G401 (cell line): ENCODE measurements around the gene PCBP3. TPM values are rescaled to one million over a fixed set of nuclear protein-coding genes. Genes with fewer than 3 reads are reported as not detected.

Experiments
- DNase-seq: peaks from one replicate; pipeline ENCODE4 v3.0.0-alpha.2; 2015; ENCODE audit warnings: low spot score
- in situ Hi-C: cut with HindIII; loops from 2 replicates; pipeline ENCODE4 v1.10.0; 2016; ENCODE audit warnings: low sequenced_read_pairs, mixed read lengths
- total RNA-seq: library from RNA; depleted of rRNA; stranded (reverse); fragments of >200 nt; shearing (Covaris generic); gene quantifications from 2 replicates; pipeline ENCODE4 v1.2.3, GENCODE V29; 2014

Gene PCBP3
- total RNA-seq, 1 experiment from 2014 or later = 1.7 TPM

DNA sequence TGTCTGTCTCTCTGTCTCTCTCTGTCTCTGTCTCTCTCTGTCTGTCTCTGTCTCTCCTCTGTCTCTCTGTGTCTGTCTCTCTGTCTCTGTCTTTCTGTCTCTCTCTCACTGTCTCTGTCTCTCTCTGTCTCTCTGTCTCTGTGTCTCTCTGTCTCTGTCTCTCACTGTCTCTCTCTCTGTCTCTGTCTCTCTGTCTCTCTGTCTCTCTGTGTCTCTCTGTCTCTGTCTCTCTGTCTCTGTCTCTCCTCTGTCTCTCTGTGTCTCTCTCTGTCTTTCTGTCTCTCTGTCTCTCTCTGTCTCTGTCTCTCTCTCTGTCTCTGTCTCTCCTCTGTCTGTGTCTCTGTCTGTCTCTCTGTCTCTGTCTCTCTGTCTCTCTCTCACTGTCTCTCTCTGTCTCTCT, 337.2 kb downstream of the PCBP3 start:
- no peak for DNase-seq
- in situ Hi-C loops = no loop called here

DNA sequence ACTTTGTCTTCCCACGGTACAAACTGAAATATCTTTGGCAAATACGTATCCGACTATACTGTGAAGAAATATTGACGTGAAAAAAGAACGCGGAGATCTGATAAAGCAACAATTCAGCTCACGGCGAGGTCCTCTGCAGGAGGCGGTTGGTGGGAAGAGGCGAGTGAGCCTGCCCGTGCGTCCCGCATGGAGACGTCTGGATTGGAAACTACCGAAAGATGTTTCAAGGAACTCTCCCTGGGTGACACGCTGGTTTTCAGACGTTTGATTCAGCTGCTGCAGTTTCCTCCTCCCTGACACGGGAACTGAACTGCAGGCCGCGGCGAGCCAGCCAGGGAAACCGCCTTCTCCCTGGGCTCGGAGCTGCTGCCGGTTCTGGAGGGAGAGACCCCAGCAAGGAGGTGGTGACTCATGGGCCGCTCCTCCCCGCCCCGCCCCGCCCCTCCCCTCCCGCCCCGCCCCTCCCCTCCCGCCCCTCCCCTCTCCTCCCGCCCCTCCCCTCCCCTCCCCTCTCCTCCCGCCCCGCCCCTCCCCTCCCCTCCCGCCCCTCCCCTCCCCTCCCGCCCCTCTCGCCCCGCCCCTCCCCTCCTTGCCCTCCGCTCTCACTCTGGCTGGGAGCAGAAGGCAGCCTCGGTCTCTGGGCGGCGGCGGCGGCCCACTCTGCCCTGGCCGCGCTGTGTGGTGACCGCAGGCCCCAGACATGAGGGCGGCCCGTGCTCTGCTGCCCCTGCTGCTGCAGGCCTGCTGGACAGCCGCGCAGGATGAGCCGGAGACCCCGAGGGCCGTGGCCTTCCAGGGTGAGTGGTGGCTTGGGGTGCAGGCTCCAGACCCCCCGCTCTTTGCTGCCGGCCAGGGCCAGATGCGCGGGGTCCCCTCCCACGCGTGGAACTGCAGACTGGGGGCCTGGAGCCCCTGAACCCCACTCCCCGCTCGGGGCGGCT, 337.9 kb downstream of the PCBP3 start, which contains the start of gene COL6A1:
TSS of gene COL6A1 (plus strand) at position 620 of the 941 bp plus-strand sequence. CDS start at position 701, 81 bp downstream.
- peak; percentile 80 for DNase-seq
- in situ Hi-C loops = no loop called here

DNA sequence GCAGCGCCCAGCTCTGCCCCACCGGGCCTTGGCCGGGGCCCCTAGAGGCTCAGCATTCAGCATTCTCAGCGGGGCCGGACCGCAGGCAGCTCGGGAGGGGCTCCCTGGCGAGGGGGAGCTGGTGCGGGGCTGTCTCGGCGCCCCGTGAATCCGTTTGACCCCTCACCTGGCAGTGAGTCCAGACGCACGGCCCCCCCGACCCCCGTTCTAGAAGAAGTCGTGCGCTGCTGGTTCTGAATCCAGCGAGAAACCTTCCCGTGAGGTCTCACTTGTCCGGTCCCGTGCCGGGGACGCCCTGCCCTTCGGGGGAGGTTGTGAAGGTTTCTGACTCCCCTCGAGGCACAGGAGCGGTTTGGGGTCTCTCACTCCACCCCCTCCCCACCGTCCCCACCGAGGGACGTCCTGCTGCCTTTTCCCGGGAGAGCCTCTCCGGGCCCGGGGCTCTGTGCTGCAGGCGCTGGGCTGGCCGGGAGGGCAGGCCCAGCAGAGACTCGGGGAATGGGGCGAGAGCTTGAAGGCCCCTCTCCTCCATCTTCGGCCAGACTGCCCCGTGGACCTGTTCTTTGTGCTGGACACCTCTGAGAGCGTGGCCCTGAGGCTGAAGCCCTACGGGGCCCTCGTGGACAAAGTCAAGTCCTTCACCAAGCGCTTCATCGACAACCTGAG, 338.7 kb downstream of the PCBP3 start:
- in situ Hi-C loops = no loop called here
- DNase-seq = peak; percentile 37

DNA sequence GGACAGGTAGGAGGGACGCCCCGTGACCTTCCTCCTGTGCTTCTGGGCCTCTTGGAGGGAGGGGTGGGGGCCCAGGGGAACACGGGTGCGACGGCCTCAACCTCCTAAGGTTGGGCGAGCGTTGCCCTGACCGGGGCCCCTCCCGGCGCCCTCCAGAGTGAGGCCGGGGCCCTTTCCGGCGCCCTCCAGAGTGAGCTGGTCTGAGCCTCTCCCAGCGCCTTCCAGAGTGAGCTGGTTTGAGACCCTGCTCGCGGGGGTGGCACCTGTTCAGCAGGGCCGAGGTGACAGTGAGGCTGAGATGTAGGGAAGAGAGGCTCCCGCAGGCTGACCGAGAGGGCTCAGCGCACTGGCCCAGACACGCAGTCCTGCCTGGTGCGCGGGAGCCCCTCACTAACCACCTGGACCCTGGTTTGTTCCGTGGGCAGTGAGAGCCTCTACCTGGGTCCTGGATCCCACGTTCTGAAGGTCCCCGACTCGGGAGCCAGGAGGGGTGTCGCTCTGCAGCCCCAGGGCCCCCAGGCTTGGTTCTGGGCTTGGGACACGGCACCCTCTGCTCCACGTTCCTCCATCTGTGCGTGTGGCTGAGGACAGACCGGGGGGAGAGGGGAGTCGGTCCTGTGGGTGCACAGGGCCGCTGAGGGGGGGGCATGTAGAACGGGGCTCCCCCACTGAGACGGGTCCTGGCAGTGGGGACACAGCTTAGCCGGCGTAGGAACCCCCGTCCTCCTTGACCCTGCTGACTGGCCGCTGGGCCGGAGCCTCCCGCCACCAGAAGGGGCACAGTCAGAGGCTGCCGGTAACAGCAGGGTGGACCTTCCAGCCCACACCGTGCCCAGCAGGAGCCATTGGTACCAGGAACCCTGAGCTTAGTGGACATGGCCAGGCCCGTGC, 339.5 kb downstream of the PCBP3 start:
- peak; percentile 20 for DNase-seq

DNA sequence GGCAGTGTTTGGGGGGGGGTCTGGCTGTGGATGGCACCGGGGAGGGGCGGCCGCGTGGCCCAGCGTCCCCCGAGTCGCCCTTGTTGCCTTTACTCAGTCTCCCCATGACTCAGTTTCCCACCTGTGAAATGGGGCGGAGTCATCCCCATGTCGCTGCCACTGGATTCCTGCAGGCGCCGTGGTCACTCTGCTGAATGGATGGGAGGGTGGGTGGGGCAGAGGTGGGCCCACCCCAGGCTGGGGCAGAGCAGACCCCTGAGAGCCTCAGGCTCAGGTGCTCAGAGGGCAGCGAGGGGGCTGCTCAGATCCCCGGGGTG, 340.1 kb downstream of the PCBP3 start:
- no peak for DNase-seq
- in situ Hi-C loops = no loop called here

More for the DNA sequence above, 339.5 kb downstream of the PCBP3 start:
- in situ Hi-C loops = no loop called here

DNA sequence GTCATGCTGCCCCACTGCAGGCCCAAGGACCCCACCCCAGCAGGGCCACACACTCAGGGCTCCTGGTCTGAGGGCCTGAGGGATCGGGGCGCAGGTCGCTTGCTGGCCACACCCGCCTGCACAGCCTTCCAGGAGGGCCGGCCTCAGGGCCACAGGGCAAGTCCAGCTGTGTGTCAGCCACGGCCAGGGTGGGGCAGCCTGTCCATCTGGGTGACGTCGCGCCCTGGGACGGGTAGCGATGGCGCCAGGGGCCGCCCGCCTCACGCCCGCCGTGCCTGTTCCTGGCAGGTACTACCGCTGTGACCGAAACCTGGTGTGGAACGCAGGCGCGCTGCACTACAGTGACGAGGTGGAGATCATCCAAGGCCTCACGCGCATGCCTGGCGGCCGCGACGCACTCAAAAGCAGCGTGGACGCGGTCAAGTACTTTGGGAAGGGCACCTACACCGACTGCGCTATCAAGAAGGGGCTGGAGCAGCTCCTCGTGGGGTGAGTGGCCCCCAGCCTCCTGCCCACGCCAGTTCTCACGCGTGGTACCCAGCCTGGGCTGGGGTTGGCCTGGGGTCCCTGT, 340.5 kb downstream of the PCBP3 start:
- no peak for DNase-seq

DNA sequence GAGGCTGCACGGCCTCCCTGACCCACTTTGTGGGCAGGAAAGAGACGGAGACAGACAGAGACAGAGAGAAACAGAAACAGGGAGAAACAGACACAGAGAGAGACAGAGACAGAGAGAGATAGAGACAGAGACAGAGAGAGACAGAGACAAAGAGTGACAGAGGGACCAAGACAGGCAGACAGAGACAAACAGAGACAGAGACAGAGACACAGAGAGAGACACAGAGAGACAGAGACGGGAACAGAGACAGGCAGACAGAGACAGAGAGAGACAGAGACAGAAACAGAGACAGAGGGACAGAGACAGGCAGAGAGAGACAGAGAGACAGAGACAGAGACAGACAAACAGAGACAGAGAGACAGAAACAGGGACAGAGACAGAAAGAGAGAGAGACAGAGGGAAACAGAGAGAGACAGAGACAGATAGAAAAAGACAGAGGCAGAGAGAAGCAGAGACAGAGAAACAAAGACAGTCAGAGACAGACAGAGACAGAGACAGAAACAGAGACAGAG, 341.1 kb downstream of the PCBP3 start:
- DNase-seq = no peak
- in situ Hi-C loops = no loop called here

More for the DNA sequence above, 340.5 kb downstream of the PCBP3 start:
- in situ Hi-C loops = no loop called here

DNA sequence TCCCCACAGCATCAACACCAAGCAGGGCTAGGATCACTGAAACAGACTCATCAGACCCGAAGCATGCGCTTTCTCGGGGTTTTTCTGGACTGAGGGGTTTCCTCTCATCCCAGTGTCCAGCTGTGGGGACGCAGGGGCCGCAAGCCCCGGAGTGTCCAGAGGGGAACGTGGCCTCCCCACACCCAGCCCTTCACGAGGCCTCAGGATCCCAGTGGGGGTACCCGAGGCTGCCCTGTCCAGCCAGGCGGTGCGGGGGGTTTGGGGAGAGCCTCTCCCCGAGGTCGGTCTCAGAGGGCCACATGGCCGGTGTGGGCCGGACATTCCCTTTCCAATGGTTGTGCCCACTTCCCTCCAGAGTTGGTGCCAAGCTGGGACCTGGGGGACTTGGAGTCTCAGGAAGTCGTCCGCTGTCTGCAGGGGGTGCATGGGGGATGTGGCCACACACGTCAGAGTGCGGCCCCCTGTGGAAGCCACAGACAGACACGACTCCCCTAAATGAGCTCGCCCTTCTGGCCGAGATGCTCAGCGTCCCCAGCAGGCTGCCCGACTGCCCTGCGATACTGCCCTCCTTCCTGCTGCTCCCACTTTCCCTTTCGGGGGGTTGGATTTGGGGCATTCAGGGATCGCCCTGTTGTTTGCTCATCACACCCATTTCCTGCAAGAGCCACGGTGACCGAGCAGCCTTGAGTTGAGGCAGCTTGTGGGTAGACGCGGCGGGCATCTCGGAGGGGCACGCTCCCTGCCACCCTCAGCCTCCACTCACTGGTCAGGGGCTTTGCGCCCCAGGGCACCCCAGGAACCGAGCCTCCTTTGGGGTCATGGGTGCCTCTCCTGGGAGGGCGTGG, 342.2 kb downstream of the PCBP3 start:
- in situ Hi-C loops = no loop called here
- no peak for DNase-seq

DNA sequence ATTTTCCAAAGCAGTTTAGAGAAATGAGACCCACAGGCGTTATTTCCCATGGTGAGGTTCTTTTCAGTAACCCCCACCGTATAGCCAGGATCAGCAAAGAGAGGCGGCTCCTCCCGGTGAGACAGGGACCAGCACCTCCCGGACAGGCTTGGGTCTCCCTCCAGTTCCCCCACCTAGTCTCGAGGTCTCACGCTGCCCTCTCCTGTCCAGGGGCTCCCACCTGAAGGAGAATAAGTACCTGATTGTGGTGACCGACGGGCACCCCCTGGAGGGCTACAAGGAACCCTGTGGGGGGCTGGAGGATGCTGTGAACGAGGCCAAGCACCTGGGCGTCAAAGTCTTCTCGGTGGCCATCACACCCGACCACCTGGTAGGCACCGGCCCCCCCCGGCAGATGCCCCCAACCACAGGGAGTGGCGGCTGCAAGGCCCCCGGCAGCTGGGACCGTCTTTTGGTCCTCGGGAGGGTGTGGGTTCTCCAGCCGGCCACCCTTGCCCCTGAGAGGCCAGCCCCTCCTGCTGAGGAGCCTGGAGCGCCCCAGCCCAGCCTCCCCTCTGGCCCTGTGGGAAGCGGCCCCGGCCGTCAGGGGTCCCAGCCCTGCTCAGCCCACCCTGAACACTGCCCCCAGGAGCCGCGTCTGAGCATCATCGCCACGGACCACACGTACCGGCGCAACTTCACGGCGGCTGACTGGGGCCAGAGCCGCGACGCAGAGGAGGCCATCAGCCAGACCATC, 343.0 kb downstream of the PCBP3 start:
- DNase-seq = no peak
- in situ Hi-C loops = no loop called here

DNA sequence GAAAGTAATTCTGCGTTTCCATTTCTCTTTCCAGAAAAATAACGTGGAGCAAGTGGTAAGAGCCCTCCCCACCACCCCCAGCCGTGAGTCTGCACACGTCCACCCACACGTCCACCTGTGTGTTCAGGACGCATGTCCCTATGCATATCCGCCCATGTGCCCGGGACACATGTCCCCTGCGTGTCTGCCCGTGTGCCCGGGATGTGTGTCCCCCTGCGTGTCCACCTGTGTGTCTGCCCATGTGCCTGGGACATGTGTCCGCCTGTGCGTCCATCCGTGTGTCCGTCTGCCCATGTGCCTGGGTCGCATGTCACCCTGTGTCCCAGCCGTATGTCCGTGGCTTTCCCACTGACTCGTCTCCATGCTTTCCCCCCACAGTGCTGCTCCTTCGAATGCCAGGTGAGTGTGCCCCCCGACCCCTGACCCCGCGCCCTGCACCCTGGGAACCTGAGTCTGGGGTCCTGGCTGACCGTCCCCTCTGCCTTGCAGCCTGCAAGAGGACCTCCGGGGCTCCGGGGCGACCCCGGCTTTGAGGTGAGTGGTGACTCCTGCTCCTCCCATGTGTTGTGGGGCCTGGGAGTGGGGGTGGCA, 343.7 kb downstream of the PCBP3 start:
- no peak for DNase-seq
- in situ Hi-C loops = no loop called here

DNA sequence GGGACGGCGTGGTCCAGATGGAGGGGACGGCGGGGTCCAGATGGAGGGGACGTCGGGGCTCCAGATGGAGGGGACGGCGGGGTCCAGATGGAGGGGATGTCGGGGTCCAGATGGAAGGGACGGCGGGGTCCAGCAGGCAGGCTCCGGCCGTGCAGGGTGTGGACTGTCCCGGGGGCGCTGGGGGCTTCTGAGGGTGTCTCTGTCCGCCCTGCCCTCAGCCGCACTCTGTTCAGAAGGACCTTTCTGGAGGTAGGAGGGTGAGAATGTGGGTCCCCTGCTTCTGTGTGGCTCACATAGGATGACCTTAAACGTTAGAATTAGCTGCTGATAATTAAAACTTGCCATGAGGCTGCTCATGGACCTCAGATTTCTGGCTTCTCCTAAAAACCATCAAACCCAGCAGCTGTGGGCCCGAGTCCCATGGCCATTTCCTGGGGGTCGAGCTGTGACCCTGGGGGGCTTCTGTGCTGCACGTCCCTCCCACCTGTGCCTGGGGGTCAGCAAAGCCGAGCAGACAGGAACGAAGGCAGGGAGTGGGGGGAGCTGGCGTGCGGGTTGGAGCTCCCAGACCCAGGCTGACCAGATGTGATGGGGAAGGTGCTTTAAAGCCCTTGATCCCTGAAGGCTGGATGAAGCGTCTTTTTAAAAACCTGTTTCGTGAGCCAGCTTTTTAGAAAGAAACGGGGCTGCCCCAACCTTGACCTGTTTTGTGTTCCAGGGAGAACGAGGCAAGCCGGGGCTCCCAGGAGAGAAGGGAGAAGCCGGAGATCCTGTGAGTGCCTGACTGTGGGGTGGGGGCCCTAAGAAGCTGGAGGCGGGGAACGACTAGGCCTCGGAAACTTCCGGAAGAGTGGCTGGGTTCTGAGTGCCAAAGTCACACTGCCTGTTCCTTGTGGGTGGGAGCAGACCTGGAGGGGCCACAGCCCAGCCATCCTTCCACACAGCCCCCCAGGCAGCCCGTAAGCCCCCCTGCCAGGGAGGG, 345.1 kb downstream of the PCBP3 start:
- DNase-seq = no peak
- in situ Hi-C loops = no loop called here

DNA sequence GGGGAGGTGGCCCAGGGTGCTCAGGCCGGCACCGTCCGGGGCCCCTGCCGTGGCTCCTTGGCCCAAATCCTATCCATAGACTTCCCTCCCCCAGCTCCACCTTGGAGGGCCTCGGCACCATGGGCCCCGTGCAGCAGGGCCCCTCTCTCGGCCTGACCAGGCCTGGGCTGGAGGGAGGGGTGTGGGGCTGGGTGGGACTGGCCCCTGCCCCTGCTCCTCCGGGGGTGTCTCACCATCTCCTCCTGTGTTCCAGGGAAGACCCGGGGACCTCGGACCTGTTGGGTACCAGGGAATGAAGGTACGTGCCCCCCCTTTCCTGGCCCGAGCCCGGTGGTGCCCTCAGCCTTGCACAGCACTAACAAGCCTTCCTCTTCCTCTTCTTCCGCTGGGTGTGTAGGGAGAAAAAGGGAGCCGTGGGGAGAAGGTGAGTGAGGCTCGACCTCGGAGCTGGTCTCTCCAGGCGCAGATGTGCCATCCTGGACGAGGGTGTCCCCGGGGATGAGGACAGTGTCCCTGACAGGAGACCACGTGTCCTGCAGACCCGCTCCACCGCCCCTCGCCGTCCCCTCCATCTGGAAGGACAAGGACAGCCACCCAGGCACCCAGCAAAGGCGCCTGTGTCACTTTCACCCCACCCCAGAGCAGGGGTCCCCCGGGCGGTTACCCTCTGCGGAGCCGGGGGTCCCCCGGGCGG, 346.0 kb downstream of the PCBP3 start:
- DNase-seq = no peak
- in situ Hi-C loops = no loop called here

DNA sequence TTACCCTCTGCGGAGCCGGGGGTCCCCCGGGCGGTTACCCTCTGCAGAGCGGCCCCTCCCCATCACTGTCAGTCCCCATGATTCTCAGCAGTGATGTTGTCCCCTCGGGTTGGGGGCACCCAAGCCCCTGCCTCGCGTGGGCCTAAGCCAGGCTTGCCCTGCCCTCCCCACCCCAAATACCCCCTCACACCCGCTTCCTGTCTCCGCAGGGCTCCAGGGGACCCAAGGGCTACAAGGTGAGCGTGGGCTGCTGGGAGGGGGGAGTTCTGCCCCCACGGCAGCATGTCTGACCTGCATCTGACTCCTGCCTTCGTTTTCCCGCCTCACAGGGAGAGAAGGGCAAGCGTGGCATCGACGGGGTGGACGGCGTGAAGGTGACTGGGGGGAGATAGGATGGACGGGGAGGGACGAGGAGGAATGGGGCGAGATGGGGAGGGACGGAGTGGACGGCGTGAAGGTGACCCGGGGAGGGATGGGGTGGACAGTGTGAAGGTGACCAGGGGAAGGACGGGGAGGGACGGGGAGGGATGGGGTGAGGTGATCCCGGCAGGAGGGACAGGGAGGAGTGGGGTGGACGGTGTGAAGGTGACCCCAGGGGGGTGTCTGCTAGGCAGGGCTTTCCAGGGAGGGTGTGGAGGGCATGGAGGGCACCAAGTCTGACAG, 346.7 kb downstream of the PCBP3 start:
- in situ Hi-C loops = no loop called here
- DNase-seq = no peak

DNA sequence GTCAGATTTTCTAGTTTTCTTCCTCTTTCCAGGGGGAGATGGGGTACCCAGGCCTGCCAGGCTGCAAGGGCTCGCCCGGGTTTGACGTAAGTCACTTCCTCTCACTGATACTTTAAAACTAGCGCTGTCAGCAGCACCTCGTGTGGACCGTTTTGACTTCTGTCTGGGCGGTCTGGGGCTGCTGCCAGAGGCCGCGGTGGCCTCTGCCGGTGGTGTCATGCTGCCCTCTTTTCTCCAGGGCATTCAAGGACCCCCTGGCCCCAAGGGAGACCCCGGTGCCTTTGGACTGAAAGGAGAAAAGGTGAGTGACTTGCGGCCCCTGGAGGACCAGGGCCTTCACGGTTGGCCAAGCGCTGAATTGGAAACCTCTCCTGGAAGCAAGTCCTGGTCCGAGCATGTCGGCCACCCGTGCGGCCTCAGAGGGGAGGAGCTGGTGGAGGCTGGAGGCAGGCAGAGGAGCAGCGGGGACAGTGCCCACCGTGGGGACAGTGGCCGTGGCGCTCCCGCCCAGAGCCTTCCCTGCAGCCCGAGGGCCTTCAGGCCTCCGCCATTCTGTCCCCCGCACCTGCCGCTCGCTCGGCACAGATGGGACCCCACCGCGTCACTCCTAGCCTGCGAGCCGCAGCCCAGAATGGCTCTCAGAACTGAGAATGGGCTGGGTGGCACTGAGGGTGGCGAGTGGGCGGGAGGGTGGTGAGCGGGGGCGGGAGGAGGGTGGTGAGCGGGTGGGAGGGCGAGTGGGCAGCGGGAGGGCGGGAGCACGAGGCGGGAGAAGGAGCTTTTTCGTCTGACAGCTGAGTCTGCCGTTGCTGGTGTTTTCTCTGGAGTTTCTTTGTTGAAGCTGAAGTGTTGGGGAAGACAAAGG, 347.4 kb downstream of the PCBP3 start:
- in situ Hi-C loops = no loop called here
- DNase-seq = no peak
